GM21528 (cell line): Measurements from ENCODE around the gene HMCN2.
"Not testable (repeated sequence)": the region's sequence is repeated elsewhere in the genome, so short reads cannot be mapped to it uniquely, and the experiment has no call there.

Experiments used
- ATAC-seq: cut with Tn5 transposase; IDR thresholded peaks from one replicate; pipeline ENCODE4 v1.9.1; 2021; ENCODE audit warnings: mild to moderate bottlenecking, moderate library complexity; ENCODE audit not compliant: unreplicated experiment, low FRiP score

Gene HMCN2

DNA sequence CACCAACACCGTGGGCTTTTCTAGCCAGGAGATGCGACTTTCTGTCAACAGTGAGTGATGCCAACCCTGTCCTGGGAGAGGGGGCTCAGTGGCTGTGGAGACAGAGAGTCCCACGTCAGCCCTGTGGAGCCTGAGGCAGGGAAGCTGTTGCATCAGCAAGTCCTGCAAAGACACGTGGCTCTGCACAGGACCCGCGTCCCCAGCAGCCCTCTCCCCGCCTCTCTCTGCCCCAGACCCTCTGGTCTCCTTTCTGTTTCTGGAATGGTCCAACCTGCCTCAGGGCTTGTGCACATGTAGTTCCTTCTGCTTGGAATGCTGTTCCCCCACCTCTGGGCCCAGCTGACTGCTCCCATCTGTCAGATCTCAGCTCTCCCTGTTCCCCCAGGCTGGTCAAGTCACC lies 60.4 kb downstream of the HMCN2 start:
- ATAC-seq = no peak

DNA sequence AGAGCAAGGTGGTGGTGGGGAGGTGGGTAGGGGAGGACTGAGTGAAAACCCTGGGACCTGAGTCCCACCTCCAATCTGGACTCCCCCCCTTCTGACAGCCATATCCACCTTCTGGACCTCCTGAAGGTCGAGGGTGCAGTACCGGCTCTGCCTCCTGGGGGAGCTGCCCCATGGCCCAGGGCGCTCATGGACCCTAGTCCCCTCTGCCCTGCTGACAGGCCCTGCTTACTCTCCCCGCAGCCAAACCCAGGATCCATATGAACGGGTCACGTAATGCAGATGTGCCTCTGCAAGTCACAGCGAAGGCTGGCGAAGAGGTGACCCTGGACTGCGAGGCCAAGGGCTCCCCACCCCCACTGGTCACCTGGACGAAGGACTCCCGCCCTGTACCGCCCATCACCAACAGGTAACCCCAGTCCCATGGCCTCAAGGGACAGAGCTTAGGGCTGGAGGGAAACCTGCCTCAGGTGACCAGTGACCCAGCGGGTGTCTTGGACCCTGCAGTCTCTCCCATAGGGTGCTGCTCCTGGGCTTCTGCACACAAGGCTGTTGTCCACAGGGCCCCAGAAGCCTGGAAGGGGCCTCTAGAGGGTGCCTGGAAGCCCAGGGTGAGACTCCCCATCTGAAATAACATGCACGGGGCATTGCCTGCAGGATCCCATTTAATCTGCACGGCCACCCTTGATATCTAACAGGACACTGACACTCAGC lies 61.7 kb downstream of the HMCN2 start:
- no peak for ATAC-seq

DNA sequence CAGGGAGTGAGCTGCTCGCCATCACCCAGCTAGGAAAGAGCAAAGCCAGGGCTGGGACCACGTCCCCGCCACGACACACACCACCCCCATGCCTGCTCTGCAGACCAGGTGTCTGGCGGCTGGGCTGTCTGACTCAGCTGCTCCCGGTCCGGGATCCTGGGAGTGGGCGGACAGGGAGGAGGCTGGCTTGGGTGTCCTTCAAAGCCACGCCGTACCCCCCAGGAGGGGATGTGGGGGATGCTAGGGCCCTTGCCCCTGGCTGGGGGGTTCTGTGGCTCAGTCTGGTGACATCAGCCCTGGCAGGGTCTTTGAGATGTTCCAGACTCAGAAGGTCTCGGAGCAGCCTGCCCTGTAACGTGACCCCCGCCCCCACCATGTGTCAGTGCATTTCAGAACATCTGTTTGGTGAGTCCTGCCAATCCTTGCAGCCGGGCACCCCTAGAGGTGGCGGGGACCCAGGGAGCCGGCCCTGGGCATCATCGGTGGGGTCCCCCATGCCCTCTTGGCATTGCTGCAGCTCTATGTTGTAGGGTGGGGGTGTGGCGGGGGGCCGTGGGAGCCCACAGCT lies 62.3 kb downstream of the HMCN2 start:
- ATAC-seq = no peak

DNA sequence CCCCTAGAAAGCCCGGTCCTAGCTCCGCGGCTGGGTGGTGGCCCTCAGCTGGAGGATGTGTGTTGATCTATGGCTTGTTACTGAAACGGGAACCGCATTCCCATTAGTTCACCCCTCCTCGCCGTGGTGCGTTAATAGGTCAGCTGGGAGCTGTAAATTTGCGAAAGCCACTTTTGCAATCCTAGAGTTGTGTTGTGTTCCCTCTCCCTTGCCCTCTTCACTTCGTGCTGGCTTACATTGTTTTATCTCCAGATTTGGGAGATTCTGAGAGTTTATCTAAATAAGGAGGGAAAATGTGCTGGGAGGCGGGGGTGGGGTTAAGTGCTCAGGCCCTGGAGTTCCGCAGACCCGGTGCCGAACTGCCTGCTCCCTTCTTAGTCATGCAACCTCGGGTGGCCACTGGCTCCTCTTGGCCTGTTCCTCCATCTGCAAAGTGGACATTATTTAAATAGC lies 62.8 kb downstream of the HMCN2 start:
- ATAC-seq = no peak

DNA sequence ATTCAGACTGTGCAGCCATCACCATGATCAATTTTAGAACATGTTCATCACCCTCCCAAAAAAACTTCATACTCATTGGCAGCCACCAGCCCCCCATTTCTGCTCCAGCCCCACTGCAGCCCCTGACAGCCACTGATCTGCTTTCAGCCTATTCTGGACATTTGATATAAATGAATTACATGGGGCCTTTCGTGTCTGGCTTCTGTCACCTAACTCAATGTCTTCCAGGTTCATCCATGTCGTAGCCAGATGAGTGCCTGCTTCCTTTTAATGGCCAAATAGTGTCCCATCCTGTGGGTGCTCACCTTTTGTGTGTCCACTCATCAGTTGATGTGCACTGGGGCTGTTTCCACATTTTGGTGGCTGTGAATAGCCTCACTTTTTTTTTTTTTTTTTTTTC lies 63.5 kb downstream of the HMCN2 start:
- no peak for ATAC-seq

DNA sequence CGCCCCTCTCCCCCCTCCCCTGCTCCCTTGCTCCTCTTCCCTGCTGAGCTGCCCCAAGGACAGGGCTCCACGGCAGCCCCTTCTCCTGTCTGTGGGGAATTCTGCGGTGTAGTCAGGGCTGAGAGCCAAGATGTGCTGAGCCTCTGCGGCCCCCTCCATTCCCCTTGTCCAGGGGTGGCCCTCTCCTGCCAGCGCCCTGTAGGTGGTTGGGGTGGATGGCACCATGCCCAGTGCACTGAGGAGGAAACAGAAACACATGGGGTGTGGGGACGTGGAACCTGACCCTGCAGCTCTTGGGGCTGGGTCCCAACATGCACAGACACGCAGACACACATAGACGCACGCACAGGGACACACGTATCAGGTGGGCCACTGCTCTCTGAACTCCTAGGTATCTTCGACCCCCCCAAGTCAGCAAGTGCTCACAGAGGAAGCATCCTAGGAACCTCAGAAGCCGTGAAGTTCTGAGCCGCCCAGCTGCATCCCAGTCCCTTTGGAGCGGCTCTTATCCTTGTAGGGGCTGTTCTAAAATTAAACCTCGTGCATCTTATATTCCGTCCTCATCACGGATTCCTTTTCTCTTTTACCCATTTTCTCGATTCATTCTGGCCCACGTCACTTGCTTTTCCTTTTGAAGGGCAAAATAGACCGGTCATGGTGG lies 64.8 kb downstream of the HMCN2 start:
- no peak for ATAC-seq

DNA sequence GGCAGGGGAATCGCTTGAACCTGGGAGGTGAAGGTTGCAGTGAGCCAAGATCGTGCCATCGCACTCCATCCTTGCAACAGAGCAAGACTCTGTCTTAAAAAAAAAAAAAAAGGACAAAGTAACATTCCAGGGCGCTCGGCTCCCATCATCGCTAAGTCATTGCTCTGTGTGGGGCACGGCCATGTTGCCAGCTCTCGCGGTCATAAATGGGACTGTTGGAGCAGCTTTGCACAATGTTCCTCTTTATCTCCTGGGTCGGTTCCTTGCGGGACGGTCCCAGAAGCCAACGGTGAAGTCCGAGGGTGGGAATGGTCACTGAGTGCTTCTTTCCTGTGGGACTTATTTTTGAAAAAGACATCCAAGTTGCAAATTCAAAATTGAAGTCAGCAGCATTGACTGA lies 65.5 kb downstream of the HMCN2 start:
- no peak for ATAC-seq

DNA sequence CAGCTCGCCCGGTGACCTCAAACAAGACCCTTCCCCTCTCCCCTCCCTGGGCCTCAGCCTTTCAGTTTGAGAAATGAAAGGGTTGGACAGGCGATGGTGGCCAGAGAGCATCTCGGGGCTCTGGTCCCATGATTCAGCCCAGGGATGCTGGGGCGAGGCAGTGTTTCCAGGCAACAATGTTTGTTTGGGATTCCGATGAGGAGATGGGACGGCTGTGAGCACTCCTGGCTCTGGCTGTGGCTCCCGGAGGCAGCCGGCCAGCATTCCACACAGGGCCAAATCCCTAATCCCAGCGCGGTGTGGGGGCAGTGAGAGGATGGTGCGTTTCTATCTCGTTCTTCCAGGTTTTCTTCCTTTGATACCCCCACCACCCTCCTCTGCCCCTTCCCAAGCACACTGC lies 66.0 kb downstream of the HMCN2 start:
- no peak for ATAC-seq

DNA sequence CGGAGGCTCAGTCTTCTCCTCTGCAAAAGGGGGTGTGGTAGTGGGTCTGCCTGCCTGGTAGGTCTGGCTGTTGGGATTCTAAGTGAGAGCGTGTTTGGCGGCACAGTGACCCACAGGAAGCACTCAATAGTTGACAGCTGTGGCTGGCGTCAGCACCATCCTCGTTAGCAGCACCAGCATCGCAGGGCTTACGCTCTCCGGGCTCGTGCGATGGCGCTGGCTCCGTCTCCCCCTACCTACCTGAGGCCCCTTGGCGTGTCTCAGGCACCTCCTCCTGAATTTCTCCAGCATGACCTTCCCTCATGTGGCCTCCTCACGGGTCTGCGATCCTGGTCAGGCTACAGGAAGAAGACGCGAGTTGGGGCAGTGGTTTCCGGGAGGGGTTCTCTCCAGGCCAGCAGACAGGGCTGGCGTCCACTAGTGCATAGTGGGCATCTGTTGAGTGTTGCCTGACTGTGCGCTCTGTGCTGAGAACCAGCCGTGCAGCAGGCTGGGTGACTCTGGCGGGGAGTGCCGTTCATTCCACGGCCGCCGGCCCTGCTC lies 66.9 kb downstream of the HMCN2 start:
- ATAC-seq = no peak

DNA sequence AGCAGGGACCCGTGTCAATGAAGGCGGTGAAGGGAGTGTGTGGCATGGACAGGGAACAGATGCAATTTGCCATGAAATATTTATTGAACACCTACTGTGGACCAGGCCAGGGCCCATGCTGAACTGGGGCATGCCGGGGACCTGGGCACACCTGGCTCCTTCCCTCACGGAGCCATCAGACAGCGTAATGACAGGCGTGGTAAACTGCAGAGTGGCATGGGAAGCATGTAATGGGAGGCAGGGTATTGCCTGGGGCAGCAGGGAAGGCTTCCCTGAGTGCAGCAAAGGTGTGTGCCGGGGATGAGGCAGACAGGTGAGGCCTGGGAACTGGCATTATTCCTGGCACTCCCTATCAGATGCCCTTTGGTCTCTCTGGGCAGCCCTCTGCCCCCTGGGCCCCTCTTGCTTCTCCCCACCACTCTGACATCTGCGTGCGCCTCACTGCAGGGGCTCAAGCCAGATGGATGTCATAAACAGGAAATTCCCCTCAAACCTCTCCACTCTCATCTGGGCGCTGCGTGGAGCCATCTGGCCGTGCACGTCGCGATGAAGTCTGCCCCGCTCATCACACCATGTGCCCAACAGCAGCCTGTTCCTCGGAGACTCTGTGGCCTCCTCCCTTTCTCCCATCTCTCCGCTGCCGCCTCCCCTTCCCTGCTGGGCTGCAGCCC lies 67.6 kb downstream of the HMCN2 start:
- ATAC-seq = no peak

DNA sequence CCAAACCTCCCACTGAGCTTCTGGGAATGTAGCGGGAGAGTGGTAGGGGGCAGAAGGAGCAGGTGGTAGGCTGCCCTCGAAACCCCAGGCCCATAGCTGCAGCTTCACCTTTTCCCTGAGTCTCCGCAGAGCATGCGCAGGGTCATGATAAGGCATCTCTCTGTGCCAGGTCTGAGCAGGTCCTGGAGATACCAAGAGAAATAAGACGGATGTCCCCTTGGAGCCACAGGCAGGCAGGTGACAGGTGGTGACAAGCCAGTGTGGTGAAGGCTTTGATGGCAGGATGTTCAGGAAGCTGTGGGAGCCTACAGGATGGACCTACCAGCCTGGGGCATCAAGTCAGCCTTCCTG lies 68.1 kb downstream of the HMCN2 start:
- ATAC-seq = no peak

DNA sequence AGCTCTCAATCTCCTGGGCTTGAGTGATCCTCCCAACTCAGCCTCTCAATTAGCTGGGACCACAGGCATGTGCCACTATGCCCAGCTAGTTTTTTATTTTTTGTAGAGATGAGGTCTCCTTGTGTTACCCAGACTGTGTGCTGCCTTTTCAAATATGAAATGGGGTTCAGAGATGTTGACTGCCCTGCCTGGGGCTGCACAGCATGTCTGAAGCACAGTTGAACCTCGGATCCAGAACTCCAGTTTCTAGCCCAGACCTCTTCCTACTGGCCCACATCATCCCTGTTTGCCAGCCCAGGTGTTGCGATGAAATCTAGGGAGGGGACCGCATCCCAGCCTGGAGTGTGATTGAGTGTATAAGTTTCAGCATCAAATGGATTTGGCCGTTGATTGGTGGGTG lies 69.4 kb downstream of the HMCN2 start:
- ATAC-seq = no peak

DNA sequence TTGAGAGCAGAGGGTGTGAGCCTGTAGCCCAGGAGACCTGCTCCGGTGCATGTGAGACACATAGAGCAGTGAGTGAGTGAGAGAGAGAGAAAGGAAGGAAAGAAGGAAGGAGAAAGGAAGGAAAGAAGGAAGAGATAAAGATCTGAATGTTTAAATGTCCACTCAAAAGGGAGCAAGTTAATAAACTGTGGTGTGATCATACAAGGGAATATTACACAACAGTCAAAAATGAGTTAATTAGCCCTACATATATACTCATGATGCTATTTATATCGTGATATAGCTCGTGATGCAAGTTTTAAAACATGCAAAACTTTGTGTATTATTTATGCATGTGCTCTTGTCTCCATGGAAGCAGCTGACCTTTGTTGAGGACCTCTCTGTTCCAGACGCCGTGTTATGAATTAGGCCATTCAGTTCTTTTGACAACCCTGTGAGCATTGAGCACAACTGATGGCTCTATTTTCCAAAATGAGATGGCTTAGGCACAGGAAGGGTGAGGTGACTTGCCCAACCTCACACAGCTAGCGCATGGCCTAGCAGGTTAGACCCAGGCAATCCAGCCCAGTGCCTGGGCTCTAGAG lies 70.6 kb downstream of the HMCN2 start:
- no peak for ATAC-seq

DNA sequence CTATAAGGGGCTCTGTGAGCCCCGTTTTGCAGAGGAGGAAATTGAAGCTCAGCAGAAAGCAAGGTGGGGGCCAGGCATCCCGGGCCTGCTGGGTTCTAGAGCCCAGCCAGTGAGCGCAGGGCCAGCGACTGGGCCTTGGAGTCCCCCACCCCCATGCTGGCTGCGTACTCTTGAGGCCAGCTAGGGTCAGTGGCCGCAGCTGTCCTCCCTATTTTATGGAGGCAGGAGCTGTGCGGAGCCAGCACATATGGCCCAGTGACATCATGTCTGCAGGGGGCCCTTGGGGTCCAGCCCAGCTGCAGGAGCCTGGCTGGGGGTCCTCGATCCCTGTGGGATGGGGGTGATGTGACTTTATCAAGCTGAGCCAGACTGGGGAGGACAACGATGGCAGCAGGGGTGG lies 71.3 kb downstream of the HMCN2 start:
- ATAC-seq = no peak

DNA sequence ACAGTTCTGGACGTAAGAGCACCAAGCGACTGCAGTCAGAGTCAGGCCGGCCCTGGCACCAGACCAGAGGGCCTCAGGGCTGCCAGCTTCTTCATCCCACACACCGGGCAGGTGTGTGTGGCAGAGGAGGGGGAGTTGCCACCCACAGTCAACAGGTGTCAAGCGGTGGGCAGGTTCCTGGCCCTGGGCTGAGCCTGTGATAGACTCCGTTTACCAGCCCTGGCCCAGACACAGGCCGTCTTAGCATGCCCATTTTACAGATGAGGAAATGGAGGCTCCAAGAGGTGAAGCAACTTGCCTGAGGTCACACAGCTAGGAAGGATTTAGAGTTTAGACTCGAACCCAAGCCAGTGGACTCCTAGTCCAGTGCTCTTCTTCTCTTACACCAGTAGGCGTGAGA lies 71.8 kb downstream of the HMCN2 start:
- no peak for ATAC-seq

DNA sequence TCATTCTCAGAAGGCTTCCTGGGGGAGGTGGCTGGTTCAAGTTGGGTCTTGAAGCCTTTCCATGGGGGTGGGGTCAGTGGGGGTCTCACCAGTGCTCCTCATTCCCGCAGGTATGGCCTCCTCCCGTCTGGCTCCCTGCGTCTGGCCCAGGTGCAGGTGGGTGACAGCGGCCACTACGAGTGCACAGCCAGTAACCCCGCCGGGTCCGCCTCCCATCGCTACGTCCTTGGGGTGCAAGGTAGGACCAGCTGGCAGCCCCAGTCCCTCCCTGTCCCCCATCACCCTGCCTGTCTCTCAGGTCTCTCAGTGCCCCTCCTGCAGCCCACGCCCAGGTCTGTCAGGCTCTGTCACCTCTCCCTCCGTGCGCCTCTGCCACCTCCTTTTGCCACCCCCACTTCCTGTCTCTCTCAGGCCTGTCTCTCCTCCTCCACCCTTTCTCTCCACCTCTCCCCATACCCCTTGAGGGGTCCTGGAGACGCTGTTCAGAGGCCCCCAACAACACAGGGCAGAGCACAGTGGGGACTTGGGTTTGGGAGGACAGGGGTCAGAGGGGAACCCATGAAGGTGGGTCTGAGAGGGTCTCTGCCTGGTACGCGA lies 72.3 kb downstream of the HMCN2 start:
- no peak for ATAC-seq

DNA sequence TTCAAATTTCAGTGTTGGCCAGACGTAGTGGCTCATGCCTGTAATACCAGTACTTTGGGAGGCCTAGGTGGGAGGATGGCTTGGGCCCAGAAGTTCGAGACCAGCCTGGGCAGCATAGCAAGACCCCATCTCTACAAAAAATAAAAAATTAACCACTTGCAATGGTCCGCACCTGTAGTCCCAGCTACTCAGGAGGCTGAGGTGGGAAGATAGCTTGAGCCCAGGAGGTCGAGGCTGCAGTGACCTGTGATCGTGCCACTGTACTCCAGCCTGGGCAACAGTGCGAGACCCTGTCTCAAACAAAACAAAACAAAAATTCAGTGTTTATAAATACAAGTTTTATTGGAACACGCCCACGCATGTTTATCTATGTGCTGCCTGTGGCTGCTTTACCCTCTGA lies 73.3 kb downstream of the HMCN2 start:
- not testable (repeated sequence) for ATAC-seq

DNA sequence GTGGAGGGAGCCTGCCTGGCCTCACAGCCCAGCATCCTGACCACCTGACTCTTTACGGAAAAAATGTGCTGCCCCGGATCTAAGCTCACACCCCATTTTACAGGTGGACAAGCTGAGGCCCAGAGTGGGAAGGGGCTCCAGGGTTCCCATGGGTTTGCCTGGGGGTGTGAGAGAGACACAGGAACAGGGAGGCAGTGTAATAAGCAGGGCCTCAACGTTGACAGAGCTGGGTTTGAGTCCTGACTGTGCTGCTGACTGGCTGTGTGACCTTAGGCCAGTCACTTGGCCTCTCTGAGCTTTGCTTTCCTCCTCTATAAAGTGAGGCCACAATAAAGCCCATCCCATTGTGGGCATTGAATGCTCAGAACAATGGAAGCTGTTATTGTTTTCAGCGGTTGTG lies 73.7 kb downstream of the HMCN2 start:
- no peak for ATAC-seq

DNA sequence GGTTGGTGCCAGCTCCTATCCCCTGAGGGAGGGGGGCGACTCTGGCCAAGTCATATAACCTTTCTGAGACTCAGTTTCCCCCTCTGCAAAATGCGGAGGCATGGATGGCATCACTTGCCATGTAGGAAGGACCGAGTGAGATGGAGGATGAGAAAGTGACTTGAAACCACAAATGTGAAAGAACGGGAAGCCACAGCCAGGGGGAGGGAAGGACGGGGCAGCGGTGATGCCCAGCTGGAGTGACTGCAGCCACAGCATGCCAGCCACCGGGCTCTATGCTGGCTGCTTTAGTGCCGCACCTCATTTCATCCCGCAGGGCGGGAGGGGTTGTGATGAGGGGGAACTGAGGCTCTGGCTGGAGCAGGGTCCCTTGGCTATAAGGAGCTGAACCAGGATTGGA lies 74.5 kb downstream of the HMCN2 start:
- no peak for ATAC-seq

DNA sequence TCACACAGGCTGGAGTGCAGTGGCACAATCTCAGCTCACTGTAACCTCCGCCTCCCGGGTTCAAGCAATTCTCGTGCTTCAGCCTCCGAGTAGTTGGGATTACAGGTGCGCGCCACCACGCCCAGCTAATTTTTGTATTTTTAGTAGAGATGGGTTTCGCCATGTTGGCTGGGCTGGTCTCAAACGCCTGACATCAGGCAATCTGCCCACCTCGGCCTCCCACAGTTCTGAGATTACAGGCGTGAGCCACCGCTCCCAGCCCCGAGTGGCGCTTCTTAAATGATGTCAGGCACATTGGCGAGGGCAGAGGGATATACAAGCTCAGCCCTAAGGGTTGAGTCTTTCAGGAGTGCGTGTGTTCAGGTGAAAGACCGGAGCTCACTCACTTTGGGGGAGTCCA lies 75.0 kb downstream of the HMCN2 start:
- not testable (repeated sequence) for ATAC-seq

DNA sequence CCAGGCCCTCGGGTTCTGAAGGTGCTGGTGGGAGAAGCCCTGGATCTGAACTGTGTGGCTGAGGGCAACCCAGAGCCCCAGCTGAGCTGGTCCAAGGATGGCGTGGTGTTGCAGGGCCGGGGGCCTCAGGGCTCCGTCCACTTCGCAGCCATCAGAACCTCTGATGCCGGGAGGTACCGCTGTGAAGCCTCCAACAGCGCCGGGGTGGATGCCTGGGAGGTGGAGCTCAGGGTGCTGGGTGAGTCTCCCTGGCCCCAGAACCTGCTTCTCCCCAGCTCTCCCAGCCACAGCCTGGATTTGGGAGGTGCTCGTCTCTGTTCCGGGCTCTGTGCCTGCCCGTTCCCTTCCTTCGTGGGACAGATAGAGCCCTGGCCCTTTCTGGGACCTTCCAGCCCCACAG lies 75.6 kb downstream of the HMCN2 start:
- no peak for ATAC-seq
